SU-DHL-6 (cell line): ENCODE measurements around the gene OXLD1.

ENCODE experiments used
- H2AFZ ChIP-seq: fragments of 200-600 bp; sonication (generic); 2 replicates; pipeline ENCODE4 v1.6.1; 2014; ENCODE audit warnings: low read depth, mild to moderate bottlenecking, moderate library complexity, mixed read lengths, antibody characterized with exemption, low read length; ENCODE audit not compliant: severe bottlenecking
- H3F3A ChIP-seq: fragments of 200-600 bp; shearing (Covaris generic); 2 replicates; pipeline ENCODE4 v1.6.0; 2016; ENCODE audit warnings: antibody characterized with exemption, mild to moderate bottlenecking; ENCODE audit not compliant: insufficient read depth
- H3K27ac ChIP-seq: fragments of 200-600 bp; sonication (generic); 2 replicates; pipeline ENCODE4 v1.5.1; 2016; ENCODE audit warnings: low read depth, mild to moderate bottlenecking, low read length, moderate library complexity, mixed read lengths
- H3K27me3 ChIP-seq: fragments of 200-600 bp; sonication (generic), shearing (Covaris generic); 2 replicates; pipeline ENCODE4 v1.6.0; 2014; ENCODE audit warnings: mild to moderate bottlenecking, low read length
- H3K36me3 ChIP-seq: fragments of 200-600 bp; sonication (generic); 2 replicates; pipeline ENCODE4 v1.6.1; 2014; ENCODE audit warnings: mild to moderate bottlenecking, low read length, mixed read lengths
- H3K4me2 ChIP-seq: fragments of 300-600, 200-600 bp; shearing (Covaris generic), sonication (generic); 2 replicates; pipeline ENCODE4 v1.6.0; 2014; ENCODE audit warnings: low read length, low read depth, mild to moderate bottlenecking; ENCODE audit not compliant: poor library complexity, severe bottlenecking
- H3K4me3 ChIP-seq: fragments of 200-600 bp; sonication (generic); 2 replicates; pipeline ENCODE4 v1.5.1; 2014; ENCODE audit warnings: antibody characterized with exemption, low read length, mild to moderate bottlenecking, mixed read lengths; ENCODE audit not compliant: insufficient read depth, poor library complexity, severe bottlenecking
- H3K79me2 ChIP-seq: fragments of 200-600 bp; sonication (generic); 2 replicates; pipeline ENCODE4 v1.6.1; 2014; ENCODE audit warnings: mild to moderate bottlenecking, low read length, moderate library complexity; ENCODE audit not compliant: insufficient read depth
- H3K9ac ChIP-seq: fragments of 200-600 bp; sonication (generic); 2 replicates; pipeline ENCODE4 v1.7.0; 2014; ENCODE audit warnings: mild to moderate bottlenecking, low read length
- H3K9me2 ChIP-seq: fragments of 200-600 bp; sonication (generic); replicated peaks from 2 replicates; pipeline ENCODE4 v1.6.1; 2014; ENCODE audit warnings: low read length; ENCODE audit not compliant: insufficient read depth
- H3K9me3 ChIP-seq: fragments of 200-600 bp; sonication (generic); 2 replicates; pipeline ENCODE4 v1.6.1; 2014; ENCODE audit warnings: low read length, mixed read lengths; ENCODE audit not compliant: insufficient read depth
- H4K20me1 ChIP-seq: fragments of 200-600 bp; sonication (generic); 2 replicates; pipeline ENCODE4 v1.6.1; 2014; ENCODE audit warnings: low read depth, mild to moderate bottlenecking, antibody characterized with exemption, low read length, moderate library complexity, mixed read lengths
- EZH2phosphoT487 ChIP-seq: fragments of 200-600 bp; sonication (generic), shearing (Covaris generic); conservative IDR thresholded peaks from 2 replicates; pipeline ENCODE4 v1.6.1; 2018; ENCODE audit warnings: mild to moderate bottlenecking, antibody characterized with exemption, low read length, moderate library complexity, mixed read lengths
- TF ChIP-seq, protein P1 (sequence below): fragments of 200-600 bp; sonication (generic); IDR thresholded peaks from one replicate; pipeline ENCODE4 v1.5.1; 2017; ENCODE audit warnings: antibody characterized with exemption, mild to moderate bottlenecking, low read length, moderate library complexity; ENCODE audit not compliant: insufficient read depth, poor library complexity, severe bottlenecking

The OXLD1 gene

DNA sequence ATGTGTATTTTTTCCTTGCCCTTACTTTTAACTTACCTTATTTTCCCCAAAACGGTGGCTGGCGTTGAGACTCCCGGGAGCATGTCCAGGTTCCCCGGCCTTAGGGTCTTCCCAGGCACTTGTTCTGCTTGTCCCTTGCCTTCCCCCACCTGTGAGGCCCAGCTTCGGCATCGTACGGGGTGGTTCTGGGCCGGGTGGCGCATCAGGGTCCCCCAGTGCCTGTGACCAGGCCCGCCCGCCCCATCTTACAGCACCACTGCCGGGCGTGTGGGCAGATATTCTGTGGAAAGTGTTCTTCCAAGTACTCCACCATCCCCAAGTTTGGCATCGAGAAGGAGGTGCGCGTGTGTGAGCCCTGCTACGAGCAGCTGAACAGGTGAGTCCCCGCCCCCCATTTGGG, 24.8 kb upstream of the OXLD1 start:
- Histone ChIP-seq H3K4me3 (no peak overlapping the region), H3K27me3 (no peaks in the 10 kb centered on the region), H3K4me2 (no peak overlapping the region), H3K9ac (no peak overlapping the region), H4K20me1 (no peaks in the 10 kb centered on the region), H3K36me3 (no peaks in the 10 kb centered on the region), H3F3A (no peaks in the 10 kb centered on the region), H3K9me2 (no peaks in the 10 kb centered on the region), H3K9me3 (no peaks in the 10 kb centered on the region), H3K27ac (no peak overlapping the region), H3K79me2 (peaks cover 6% of the 10 kb centered on the region; the same call in 1 of the 2 replicates), H2AFZ (no peak overlapping the region)
- TF ChIP-seq EZH2phosphoT487 = no peak
- TF ChIP-seq, protein P1, sequence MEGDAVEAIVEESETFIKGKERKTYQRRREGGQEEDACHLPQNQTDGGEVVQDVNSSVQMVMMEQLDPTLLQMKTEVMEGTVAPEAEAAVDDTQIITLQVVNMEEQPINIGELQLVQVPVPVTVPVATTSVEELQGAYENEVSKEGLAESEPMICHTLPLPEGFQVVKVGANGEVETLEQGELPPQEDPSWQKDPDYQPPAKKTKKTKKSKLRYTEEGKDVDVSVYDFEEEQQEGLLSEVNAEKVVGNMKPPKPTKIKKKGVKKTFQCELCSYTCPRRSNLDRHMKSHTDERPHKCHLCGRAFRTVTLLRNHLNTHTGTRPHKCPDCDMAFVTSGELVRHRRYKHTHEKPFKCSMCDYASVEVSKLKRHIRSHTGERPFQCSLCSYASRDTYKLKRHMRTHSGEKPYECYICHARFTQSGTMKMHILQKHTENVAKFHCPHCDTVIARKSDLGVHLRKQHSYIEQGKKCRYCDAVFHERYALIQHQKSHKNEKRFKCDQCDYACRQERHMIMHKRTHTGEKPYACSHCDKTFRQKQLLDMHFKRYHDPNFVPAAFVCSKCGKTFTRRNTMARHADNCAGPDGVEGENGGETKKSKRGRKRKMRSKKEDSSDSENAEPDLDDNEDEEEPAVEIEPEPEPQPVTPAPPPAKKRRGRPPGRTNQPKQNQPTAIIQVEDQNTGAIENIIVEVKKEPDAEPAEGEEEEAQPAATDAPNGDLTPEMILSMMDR = no peak

DNA sequence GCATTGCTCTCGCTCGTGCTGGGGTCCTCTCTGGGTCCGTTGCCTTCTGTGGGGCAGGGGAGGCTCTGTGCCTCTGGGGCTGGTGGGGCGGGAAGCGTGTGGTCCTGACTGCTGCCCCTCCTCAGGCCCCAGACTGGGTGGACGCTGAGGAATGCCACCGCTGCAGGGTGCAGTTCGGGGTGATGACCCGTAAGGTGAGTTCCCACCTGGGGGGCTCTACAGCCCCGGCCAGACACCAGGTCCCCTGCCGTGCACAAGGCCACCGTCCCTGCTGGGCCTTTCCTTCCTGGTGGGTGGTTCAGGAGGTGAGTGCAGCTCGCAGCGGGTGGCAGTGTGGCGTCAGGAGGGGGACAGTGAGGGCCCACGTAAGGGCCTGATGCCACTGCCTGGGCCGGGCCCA, 24.1 kb upstream of the OXLD1 start:
- Histone ChIP-seq H3K4me2 (no peak overlapping the region), H2AFZ (no peak overlapping the region), H3F3A (no peaks in the 10 kb centered on the region), H3K27ac (no peak overlapping the region), H3K9me3 (no peaks in the 10 kb centered on the region), H3K9ac (no peak overlapping the region), H3K9me2 (no peaks in the 10 kb centered on the region), H3K4me3 (no peak overlapping the region), H3K36me3 (no peaks in the 10 kb centered on the region), H3K79me2 (peaks cover 12% of the 10 kb centered on the region), H4K20me1 (no peaks in the 10 kb centered on the region), H3K27me3 (no peaks in the 10 kb centered on the region)
- TF ChIP-seq, protein P1 = no peak
- TF ChIP-seq EZH2phosphoT487 = no peak

DNA sequence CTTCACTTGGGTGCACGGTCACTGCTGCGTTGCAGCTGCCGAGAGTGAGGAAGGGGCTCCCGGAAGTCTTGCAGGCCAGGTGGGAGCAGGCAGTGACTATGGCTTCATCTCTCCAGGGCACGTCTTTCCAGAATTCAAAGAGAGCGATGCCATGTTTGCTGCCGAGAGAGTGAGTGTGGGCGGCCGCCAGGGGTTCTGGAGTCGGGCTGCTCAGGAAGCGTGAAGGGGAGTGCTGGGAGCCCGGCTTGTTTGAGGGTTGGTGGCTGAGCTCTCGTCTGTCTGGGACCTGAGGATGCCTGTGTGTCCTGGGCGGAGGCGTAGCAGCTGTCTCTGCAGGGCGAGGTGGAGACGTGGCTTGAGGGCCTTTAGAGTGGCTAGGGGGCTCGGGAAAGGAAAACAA, 23.7 kb upstream of the OXLD1 start:
- Histone ChIP-seq H3K36me3 (no peaks in the 10 kb centered on the region), H3K27ac (no peak overlapping the region), H3K9me3 (no peaks in the 10 kb centered on the region), H2AFZ (no peak overlapping the region), H3K9me2 (no peaks in the 10 kb centered on the region), H3K4me2 (no peak overlapping the region), H4K20me1 (no peaks in the 10 kb centered on the region), H3K9ac (no peak overlapping the region), H3F3A (no peaks in the 10 kb centered on the region), H3K27me3 (no peaks in the 10 kb centered on the region), H3K79me2 (peaks cover 17% of the 10 kb centered on the region), H3K4me3 (no peak overlapping the region)
- TF ChIP-seq EZH2phosphoT487 = no peak
- TF ChIP-seq, protein P1 = no peak
